COLO829 (cell line): ENCODE results near the gene TRERF1.
A peak's percentile ranks its signal among the peaks of the same experiment; 100 is the strongest.

Source experiments
- DNase-seq: peaks from one replicate; pipeline ENCODE4 v3.0.0; 2012; ENCODE audit warnings: low spot score

Gene TRERF1

GRCh38 chr6:42306439-42307140 lies 145.1 kb downstream of the TRERF1 start:
- DNase-seq = no peak

- DNase-seq = no peak
Measured at GRCh38 chr6:42304053-42304712, 147.5 kb downstream of the TRERF1 start.

- DNase-seq = no peak
Measured at GRCh38 chr6:42302411-42302810, 149.3 kb downstream of the TRERF1 start.

- DNase-seq = peak; percentile 58
Measured at GRCh38 chr6:42301986-42302385, 149.7 kb downstream of the TRERF1 start.

- no peak for DNase-seq
Measured at GRCh38 chr6:42300701-42301100, 151.0 kb downstream of the TRERF1 start.

GRCh38 chr6:42300185-42300584 lies 151.5 kb downstream of the TRERF1 start:
- no peak for DNase-seq

GRCh38 chr6:42297661-42298060 lies 154.1 kb downstream of the TRERF1 start:
- no peak for DNase-seq

- DNase-seq = no peak
Measured at GRCh38 chr6:42296614-42297013, 155.1 kb downstream of the TRERF1 start.

- no peak for DNase-seq
Measured at GRCh38 chr6:42295677-42296076, 156.0 kb downstream of the TRERF1 start.

- DNase-seq = no peak
Measured at GRCh38 chr6:42295181-42295580, 156.5 kb downstream of the TRERF1 start.

GRCh38 chr6:42294759-42295158 lies 157.0 kb downstream of the TRERF1 start:
- DNase-seq = peak; percentile 35

GRCh38 chr6:42293386-42293977 lies 158.2 kb downstream of the TRERF1 start:
- no peak for DNase-seq

- no peak for DNase-seq
Measured at GRCh38 chr6:42292004-42292740, 159.6 kb downstream of the TRERF1 start.

- no peak for DNase-seq
Measured at GRCh38 chr6:42287756-42288155, 164.0 kb downstream of the TRERF1 start.

GRCh38 chr6:42281570-42281969 lies 170.2 kb downstream of the TRERF1 start:
- no peak for DNase-seq

- no peak for DNase-seq
Measured at GRCh38 chr6:42280966-42281533, 170.7 kb downstream of the TRERF1 start.

GRCh38 chr6:42279966-42280629 lies 171.6 kb downstream of the TRERF1 start:
- DNase-seq = no peak

GRCh38 chr6:42279144-42279781 lies 172.5 kb downstream of the TRERF1 start:
- no peak for DNase-seq

- DNase-seq = no peak
Measured at GRCh38 chr6:42278131-42278853, 173.4 kb downstream of the TRERF1 start.

GRCh38 chr6:42276034-42276890 lies 175.5 kb downstream of the TRERF1 start:
- no peak for DNase-seq
